ENCODE measurements around the gene BEST1. TPM values are rescaled to one million over a fixed set of nuclear protein-coding genes. Genes with fewer than 3 reads are reported as not detected.

The BEST1 gene
- total RNA-seq, 2 experiments from 2014 or later, result 1.9 to 3.1 TPM

GRCh38 chr11:61912991-61913698 is 37.0 kb upstream of the BEST1 start:
- Histone ChIP-seq H2AFZ (ENCODE audit: low read length) (no peak overlapping the region), H3K4me2 (ENCODE audit: low read length) (no peak overlapping the region)
- TF ChIP-seq EZH2phosphoT487 (IDR thresholded peaks at IDR 0.05; ENCODE audit: borderline replicate concordance, low read depth, low read length) (no peak), CTCF (conservative IDR thresholded peaks at IDR 0.05; ENCODE audit: low read length) (no peak)

GRCh38 chr11:61913699-61914395 is 36.3 kb upstream of the BEST1 start:
- H3K27ac ChIP-seq (ENCODE audit: low read depth, low read length, poor library complexity, severe bottlenecking), result no peak overlapping the region
- no peak for TF ChIP-seq CTCF (conservative IDR thresholded peaks at IDR 0.05; ENCODE audit: low read length)
- TF ChIP-seq EZH2phosphoT487 (IDR thresholded peaks at IDR 0.05; ENCODE audit: borderline replicate concordance, low read depth, low read length), result no peak

More at GRCh38 chr11:61912991-61913698, 37.0 kb upstream of the BEST1 start:
- Histone ChIP-seq H3K4me3 (ENCODE audit: low read depth, low read length, poor library complexity, severe bottlenecking) (no peak overlapping the region), H3K36me3 (ENCODE audit: insufficient read depth, low read length) (no peaks in the 10 kb centered on the region), H3K9me2 (ENCODE audit: insufficient read depth, low read length) (no peaks in the 10 kb centered on the region), H3K9me3 (ENCODE audit: low read length) (no peaks in the 10 kb centered on the region), H3K4me1 (ENCODE audit: insufficient read depth, low read length, poor library complexity, severe bottlenecking) (no peaks in the 10 kb centered on the region), H3K79me2 (ENCODE audit: insufficient read depth, low read depth, low read length) (no peaks in the 10 kb centered on the region), H4K20me1 (ENCODE audit: insufficient read depth, low read length) (no peaks in the 10 kb centered on the region), H3K27ac (ENCODE audit: low read depth, low read length, poor library complexity, severe bottlenecking) (no peak overlapping the region)
- CTCF ChIA-PET (ENCODE audit: unreplicated experiment), result no interaction called here
- no TSS peak for BruUV-seq (replicated peaks)
- intact Hi-C loops (cut with micrococcal nuclease; ENCODE audit: unreplicated experiment), result no loop called here
- no peak for DNase-seq (ENCODE audit: low spot score)
- POLR2A ChIA-PET, result no interaction called here

More at GRCh38 chr11:61913699-61914395, 36.3 kb upstream of the BEST1 start:
- ChIA-PET CTCF (ENCODE audit: unreplicated experiment) (interaction anchor here (1.7 kb wide), 1 partner anchor 15 kb away, joined by 5 read pairs; no protein-coding TSS in a partner anchor), POLR2A (no interaction called here)
- H3K9me3 ChIP-seq (ENCODE audit: low read length), result no peaks in the 10 kb centered on the region
- H3K36me3 ChIP-seq (ENCODE audit: insufficient read depth, low read length), result no peaks in the 10 kb centered on the region
- no peak overlapping the region for H3K4me2 ChIP-seq (ENCODE audit: low read length)
- no peak overlapping the region for H2AFZ ChIP-seq (ENCODE audit: low read length)
- BruUV-seq (replicated peaks), result no TSS peak
- H3K79me2 ChIP-seq (ENCODE audit: insufficient read depth, low read depth, low read length), result no peaks in the 10 kb centered on the region
- H3K9me2 ChIP-seq (ENCODE audit: insufficient read depth, low read length), result no peaks in the 10 kb centered on the region
- DNase-seq (ENCODE audit: low spot score), result no peak
- H3K4me1 ChIP-seq (ENCODE audit: insufficient read depth, low read length, poor library complexity, severe bottlenecking), result peaks cover 2% of the 10 kb centered on the region
- no peak overlapping the region for H3K4me3 ChIP-seq (ENCODE audit: low read depth, low read length, poor library complexity, severe bottlenecking)
- H4K20me1 ChIP-seq (ENCODE audit: insufficient read depth, low read length), result no peaks in the 10 kb centered on the region
- intact Hi-C loops (cut with micrococcal nuclease; ENCODE audit: unreplicated experiment), result no loop called here

Data from OCI-LY7 (cell line).